ENCODE results near the gene THRB. TPM values are rescaled to one million over a fixed set of nuclear protein-coding genes. Genes with fewer than 3 reads are reported as not detected.

The THRB gene
- total and polyA plus RNA-seq, 7 experiments from 2014 or later = 0.05 to 1.0 (median 0.16) TPM; not detected in 4

DNA sequence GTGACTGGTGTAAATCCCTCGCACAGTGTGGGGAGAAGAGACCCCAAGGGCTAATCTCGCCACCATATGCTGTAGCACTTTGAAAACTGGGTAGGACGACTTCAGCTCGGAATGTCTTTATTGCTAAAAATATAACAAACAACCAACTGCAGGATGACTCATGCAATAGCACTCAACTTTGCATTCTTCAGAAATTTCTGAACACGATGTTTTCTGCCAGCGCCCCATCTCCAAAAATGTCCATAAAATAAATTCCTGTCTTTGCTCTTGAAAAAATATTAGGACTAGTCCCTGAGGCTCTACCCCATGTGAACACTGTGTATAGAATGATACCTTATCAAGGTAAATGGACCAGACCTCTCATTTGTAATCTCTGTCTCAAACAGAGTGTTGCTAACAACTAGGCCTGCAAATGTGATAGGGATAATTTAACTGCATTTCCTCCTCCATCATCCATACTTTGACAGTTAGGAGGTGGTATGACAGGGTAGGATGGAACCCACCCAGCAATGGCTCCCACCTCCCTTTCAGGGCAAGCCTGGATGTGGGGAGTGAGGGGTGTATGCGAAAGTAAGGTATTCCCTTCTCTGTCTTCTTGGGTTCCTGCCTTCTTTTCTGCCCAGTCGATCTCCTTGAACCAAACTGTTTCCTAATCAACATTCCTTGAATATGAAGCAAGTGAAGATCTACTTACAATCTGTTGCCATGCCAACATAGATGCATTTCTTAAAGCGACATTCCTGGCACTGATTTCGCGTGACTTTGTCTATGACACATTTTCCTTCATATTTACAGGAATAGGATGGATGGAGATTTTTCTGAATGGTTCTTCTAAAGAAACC, 348.4 kb downstream of the THRB start:
- H3K4me1 Mint-ChIP-seq = no peaks in the 10 kb centered on the region

DNA sequence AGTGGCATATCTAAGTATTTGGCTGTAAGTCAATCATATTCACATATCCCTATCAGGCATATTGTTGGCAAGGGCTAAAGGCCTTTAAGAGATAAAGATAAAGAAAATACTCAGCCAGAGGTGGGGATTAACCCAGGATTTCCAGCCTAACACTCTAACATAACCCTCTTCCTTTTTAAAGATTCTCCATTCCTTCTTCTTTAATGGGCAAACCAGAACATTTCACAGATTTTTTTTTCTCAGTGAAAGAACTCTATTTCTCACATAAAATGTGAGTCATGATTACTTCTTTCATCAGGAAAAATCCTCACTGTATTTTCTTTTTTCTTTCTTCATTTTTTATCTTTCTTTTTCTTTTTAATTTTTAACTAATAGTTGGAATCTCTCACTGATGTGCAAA, 349.2 kb downstream of the THRB start:
- H3K36me3 ChIP-seq (ENCODE audit: control insufficient read depth in 2 of 3, insufficient read depth in 3 of 3, low read length in 3 of 3) = no peaks in the 10 kb centered on the region
- Mint-ChIP-seq H3K27me3 (peaks cover 0 to 5% (median 0%) of the 10 kb centered on the region in 5 donors), H3K36me3 (peaks cover 0 to 4% (median 0%) of the 10 kb centered on the region in 5 donors), H3K4me3 (no peak overlapping the region), H3K4me1 (no peaks in the 10 kb centered on the region), H3K27ac (no peak overlapping the region), H3K9me3 (no peaks in the 10 kb centered on the region)
- ChIA-PET CTCF (no interaction called here), POLR2A (no interaction called here)
- ATAC-seq (no peak), DNase-seq (no peak)
- intact Hi-C loops (cut with micrococcal nuclease) = loop anchor here in 1 of 2 donors (10.0 kb wide), 1 partner anchor 261 kb away; no protein-coding TSS in a partner anchor
- no peak overlapping the region for H3K4me3 ChIP-seq (ENCODE audit: low read length)
- no peak overlapping the region for H3K27ac ChIP-seq (ENCODE audit: low read depth, low read length)
- H3K9me3 ChIP-seq (ENCODE audit: control insufficient read depth in 2 of 3, low read length in 3 of 3) = no peaks in the 10 kb centered on the region
- no peaks in the 10 kb centered on the region for H3K27me3 ChIP-seq (ENCODE audit: control insufficient read depth in 2 of 2, insufficient read depth in 2 of 2, low read length in 2 of 2)
- H3K4me1 ChIP-seq (ENCODE audit: control insufficient read depth in 2 of 2, insufficient read depth in 2 of 2, low read length in 2 of 2) = no peaks in the 10 kb centered on the region

More for the DNA sequence above, 348.4 kb downstream of the THRB start:
- no peak overlapping the region for H3K4me3 ChIP-seq (ENCODE audit: low read length)
- Mint-ChIP-seq H3K36me3 (peaks cover 0 to 4% (median 0%) of the 10 kb centered on the region in 5 donors), H3K27me3 (peaks cover 0 to 5% (median 0%) of the 10 kb centered on the region in 5 donors), H3K9me3 (no peaks in the 10 kb centered on the region), H3K4me3 (no peak overlapping the region), H3K27ac (no peak overlapping the region)
- H3K27ac ChIP-seq (ENCODE audit: low read depth, low read length) = no peak overlapping the region
- DNase-seq (no peak), ATAC-seq (no peak)
- no peaks in the 10 kb centered on the region for H3K27me3 ChIP-seq (ENCODE audit: control insufficient read depth in 2 of 2, insufficient read depth in 2 of 2, low read length in 2 of 2)
- H3K36me3 ChIP-seq (ENCODE audit: control insufficient read depth in 2 of 3, insufficient read depth in 3 of 3, low read length in 3 of 3) = no peaks in the 10 kb centered on the region
- intact Hi-C loops (cut with micrococcal nuclease) = loop anchor here in 1 of 2 donors (10.0 kb wide), 1 partner anchor 261 kb away; no protein-coding TSS in a partner anchor
- no peaks in the 10 kb centered on the region for H3K9me3 ChIP-seq (ENCODE audit: control insufficient read depth in 2 of 3, low read length in 3 of 3)
- H3K4me1 ChIP-seq (ENCODE audit: control insufficient read depth in 2 of 2, insufficient read depth in 2 of 2, low read length in 2 of 2) = no peaks in the 10 kb centered on the region
- ChIA-PET CTCF (no interaction called here), POLR2A (no interaction called here)

DNA sequence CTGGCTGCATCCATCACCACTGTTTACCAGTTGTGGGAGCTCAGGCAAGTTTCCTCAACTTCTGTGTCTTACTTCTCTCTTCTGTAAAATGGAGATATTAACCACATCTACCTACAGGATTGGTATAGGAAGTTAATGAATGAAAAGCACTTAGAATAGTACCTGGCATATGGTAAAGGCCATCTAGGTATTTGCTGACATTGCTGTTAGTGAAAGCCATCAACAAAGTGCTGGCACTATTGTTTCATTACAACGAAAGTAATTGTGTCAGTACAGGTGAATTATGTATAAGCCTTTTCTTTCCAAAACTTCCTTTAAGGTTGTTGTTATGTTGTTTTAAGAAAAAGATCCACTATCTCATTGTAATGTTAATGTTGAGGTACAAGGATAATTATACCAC, 352.5 kb downstream of the THRB start:
- H3K9me3 ChIP-seq (ENCODE audit: control insufficient read depth in 2 of 3, low read length in 3 of 3) = no peaks in the 10 kb centered on the region
- H3K4me3 ChIP-seq (ENCODE audit: low read length) = no peak overlapping the region
- ChIA-PET CTCF (no interaction called here), POLR2A (no interaction called here)
- H3K36me3 ChIP-seq (ENCODE audit: control insufficient read depth in 2 of 3, insufficient read depth in 3 of 3, low read length in 3 of 3) = no peaks in the 10 kb centered on the region
- Mint-ChIP-seq H3K9me3 (no peaks in the 10 kb centered on the region), H3K27ac (no peak overlapping the region), H3K27me3 (peaks cover 0 to 5% (median 0%) of the 10 kb centered on the region in 5 donors), H3K4me3 (no peak overlapping the region), H3K36me3 (peaks cover 0 to 4% (median 0%) of the 10 kb centered on the region in 5 donors), H3K4me1 (peaks cover 0 to 3% (median 0%) of the 10 kb centered on the region in 7 donors)
- intact Hi-C loops (cut with micrococcal nuclease) = loop anchor here in 1 of 2 donors (10.0 kb wide), 1 partner anchor 257 kb away; no protein-coding TSS in a partner anchor
- no peak overlapping the region for H3K27ac ChIP-seq (ENCODE audit: low read depth, low read length)
- no peaks in the 10 kb centered on the region for H3K4me1 ChIP-seq (ENCODE audit: control insufficient read depth in 2 of 2, insufficient read depth in 2 of 2, low read length in 2 of 2)
- H3K27me3 ChIP-seq (ENCODE audit: control insufficient read depth in 2 of 2, insufficient read depth in 2 of 2, low read length in 2 of 2) = no peaks in the 10 kb centered on the region
- ATAC-seq (no peak), DNase-seq (no peak)

DNA sequence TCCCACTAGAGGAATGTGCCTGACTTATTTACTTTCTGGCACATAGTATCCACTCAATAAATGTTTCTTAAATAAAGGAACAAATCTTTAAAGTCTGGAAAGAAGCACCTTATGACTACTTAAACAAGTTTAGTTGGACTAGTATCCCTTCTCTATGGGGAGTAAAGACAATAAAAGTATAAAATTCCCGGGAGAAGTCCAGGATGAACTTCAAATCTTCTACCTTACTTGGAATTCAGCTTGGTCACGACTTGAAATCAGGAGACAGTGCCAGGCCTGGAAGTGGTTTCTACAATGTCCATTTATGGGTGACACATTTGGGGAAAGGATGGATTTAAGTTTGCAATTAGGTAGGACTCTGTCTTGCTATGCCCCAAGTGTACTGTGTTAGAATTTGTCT, 353.1 kb downstream of the THRB start:
- peaks cover 0 to 3% (median 0%) of the 10 kb centered on the region in 7 donors for H3K4me1 Mint-ChIP-seq
- CTCF ChIA-PET = no interaction called here
- H3K27ac ChIP-seq (ENCODE audit: low read depth, low read length) = no peak overlapping the region
- no peaks in the 10 kb centered on the region for H3K9me3 Mint-ChIP-seq
- intact Hi-C loops (cut with micrococcal nuclease) = loop anchor here in 1 of 2 donors (10.0 kb wide), 1 partner anchor 257 kb away; no protein-coding TSS in a partner anchor
- no peak overlapping the region for H3K4me3 Mint-ChIP-seq
- H3K27me3 Mint-ChIP-seq = peaks cover 0 to 5% (median 0%) of the 10 kb centered on the region in 5 donors
- no peak for ATAC-seq
- H3K9me3 ChIP-seq (ENCODE audit: control insufficient read depth in 2 of 3, low read length in 3 of 3) = no peaks in the 10 kb centered on the region
- no peaks in the 10 kb centered on the region for H3K27me3 ChIP-seq (ENCODE audit: control insufficient read depth in 2 of 2, insufficient read depth in 2 of 2, low read length in 2 of 2)
- DNase-seq = no peak
- POLR2A ChIA-PET = no interaction called here
- peaks cover 0 to 4% (median 0%) of the 10 kb centered on the region in 5 donors for H3K36me3 Mint-ChIP-seq
- no peaks in the 10 kb centered on the region for H3K4me1 ChIP-seq (ENCODE audit: control insufficient read depth in 2 of 2, insufficient read depth in 2 of 2, low read length in 2 of 2)
- no peaks in the 10 kb centered on the region for H3K36me3 ChIP-seq (ENCODE audit: control insufficient read depth in 2 of 3, insufficient read depth in 3 of 3, low read length in 3 of 3)
- no peak overlapping the region for H3K4me3 ChIP-seq (ENCODE audit: low read length)
- no peak overlapping the region for H3K27ac Mint-ChIP-seq

DNA sequence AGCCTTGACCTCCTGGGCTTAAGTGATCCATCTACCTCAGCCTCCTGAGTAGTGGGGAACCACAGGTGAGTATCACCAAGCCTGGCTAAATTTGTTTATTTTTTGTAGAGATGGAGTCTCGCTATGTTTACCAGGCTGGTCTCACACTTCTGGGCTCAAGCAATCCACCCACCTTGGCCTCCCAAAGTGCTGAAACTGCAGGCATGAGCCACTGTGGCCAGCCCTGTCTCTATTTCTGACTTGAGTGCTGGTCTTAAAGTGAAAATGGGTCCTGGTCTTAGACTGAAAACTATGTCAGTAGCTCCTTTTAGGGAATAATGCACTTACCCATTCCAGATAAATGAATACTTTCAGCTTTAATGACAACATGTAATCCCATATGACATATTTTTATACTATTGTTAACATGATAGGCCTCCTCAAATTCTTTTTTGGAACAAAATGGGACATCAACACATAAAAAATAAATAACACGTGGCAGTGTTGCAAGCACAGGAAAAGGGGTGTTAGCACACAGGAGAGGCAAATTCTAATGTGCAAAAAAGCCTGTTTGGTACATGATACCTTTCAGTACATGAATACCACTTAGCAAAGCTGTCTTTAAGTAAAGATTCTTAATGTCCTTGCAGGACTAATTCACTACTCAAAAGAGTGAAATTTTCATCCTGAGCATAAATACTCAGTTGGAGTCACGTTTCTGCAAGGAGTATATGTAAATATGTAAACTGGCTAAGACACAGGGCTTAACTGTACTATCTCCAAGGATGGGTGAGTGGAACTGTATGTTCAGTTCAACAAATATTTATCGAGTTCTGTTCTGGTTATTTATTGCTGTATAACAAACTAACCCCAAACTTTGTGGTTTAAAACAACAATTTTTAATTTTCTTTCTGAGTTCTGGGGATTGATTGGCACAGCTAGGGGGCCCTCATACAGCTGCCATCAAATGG, 354.9 kb downstream of the THRB start:
- ATAC-seq = no peak
- Histone ChIP-seq H3K9me3 (ENCODE audit: control insufficient read depth in 2 of 3, low read length in 3 of 3) (no peaks in the 10 kb centered on the region), H3K4me1 (ENCODE audit: control insufficient read depth in 2 of 2, insufficient read depth in 2 of 2, low read length in 2 of 2) (no peaks in the 10 kb centered on the region), H3K36me3 (ENCODE audit: control insufficient read depth in 2 of 3, insufficient read depth in 3 of 3, low read length in 3 of 3) (no peaks in the 10 kb centered on the region), H3K27ac (ENCODE audit: low read depth, low read length) (no peak overlapping the region), H3K27me3 (ENCODE audit: control insufficient read depth in 2 of 2, insufficient read depth in 2 of 2, low read length in 2 of 2) (no peaks in the 10 kb centered on the region), H3K4me3 (ENCODE audit: low read length) (no peak overlapping the region)
- Mint-ChIP-seq H3K9me3 (no peaks in the 10 kb centered on the region), H3K36me3 (peaks cover 0 to 4% (median 0%) of the 10 kb centered on the region in 5 donors), H3K4me1 (peaks cover 0 to 3% (median 0%) of the 10 kb centered on the region in 7 donors), H3K27me3 (peaks cover 0 to 5% (median 0%) of the 10 kb centered on the region in 5 donors), H3K4me3 (no peak overlapping the region), H3K27ac (no peak overlapping the region)
- intact Hi-C loops (cut with micrococcal nuclease) = loop anchor here in 1 of 2 donors (10.0 kb wide), 1 partner anchor 255 kb away; no protein-coding TSS in a partner anchor
- POLR2A ChIA-PET = no interaction called here
- no peak for DNase-seq
- CTCF ChIA-PET = no interaction called here

DNA sequence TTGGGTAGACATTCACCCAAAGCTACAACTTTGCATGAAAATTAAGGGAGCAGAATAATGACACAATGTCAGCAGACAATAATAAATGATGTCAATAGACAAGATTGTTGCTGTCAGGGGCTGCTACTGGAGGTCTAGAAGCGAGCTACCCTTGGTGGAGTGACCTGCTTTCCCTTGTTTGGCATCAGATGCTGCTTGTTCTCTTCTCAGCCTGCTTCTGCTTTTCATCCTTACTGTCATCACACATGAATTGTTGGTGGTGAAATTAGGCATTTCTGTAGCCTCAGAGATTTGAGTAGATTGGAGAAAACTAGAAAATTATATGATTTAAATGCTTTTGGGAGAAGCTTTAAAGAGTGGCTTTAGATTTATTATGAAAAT, 355.8 kb downstream of the THRB start:
- CTCF ChIA-PET = no interaction called here
- Mint-ChIP-seq H3K9me3 (no peaks in the 10 kb centered on the region), H3K27ac (no peak overlapping the region), H3K27me3 (no peaks in the 10 kb centered on the region), H3K36me3 (no peaks in the 10 kb centered on the region), H3K4me1 (peaks cover 0 to 3% (median 0%) of the 10 kb centered on the region in 7 donors), H3K4me3 (no peak overlapping the region)
- Histone ChIP-seq H3K36me3 (ENCODE audit: control insufficient read depth in 2 of 3, insufficient read depth in 3 of 3, low read length in 3 of 3) (no peaks in the 10 kb centered on the region), H3K27me3 (ENCODE audit: control insufficient read depth in 2 of 2, insufficient read depth in 2 of 2, low read length in 2 of 2) (no peaks in the 10 kb centered on the region), H3K4me3 (ENCODE audit: low read length) (no peak overlapping the region), H3K27ac (ENCODE audit: low read depth, low read length) (no peak overlapping the region), H3K9me3 (ENCODE audit: control insufficient read depth in 2 of 3, low read length in 3 of 3) (no peaks in the 10 kb centered on the region), H3K4me1 (ENCODE audit: control insufficient read depth in 2 of 2, insufficient read depth in 2 of 2, low read length in 2 of 2) (no peaks in the 10 kb centered on the region)
- ATAC-seq (no peak), DNase-seq (no peak)
- POLR2A ChIA-PET = no interaction called here
- intact Hi-C loops (cut with micrococcal nuclease) = no loop called here

All from naive thymus-derived CD4-positive, alpha-beta T cell (primary cell).